Right lobe of liver (tissue), 4 donors: ENCODE measurements around the gene RBP2.

Source experiments
- CTCF ChIP-seq, 4 donors: fragments of 200-600 bp in 3 of 4; fragments of 450-650 bp in 1 of 4; IDR thresholded peaks; one replicate each; pipeline versions ENCODE4 v1.5.1 to v1.8.0; 2016 to 2022; ENCODE audit warnings: antibody characterized with exemption in 4 of 4, mild to moderate bottlenecking in 2 of 4
- POLR2A ChIP-seq: fragments of 450-650 bp; IDR thresholded peaks from one replicate; pipeline ENCODE4 v1.6.1; 2017; ENCODE audit warnings: antibody characterized with exemption, mild to moderate bottlenecking
- donor health status: DM: no; HTN: no; CAD: no.
- donor health status: DM: no; HTN: no; CAD: no.
- donor health status: DM: no; HTN: yes; CAD: no.

GRCh38 chr3:139519998-139520737 is 43.9 kb upstream of the RBP2 start:
- TF ChIP-seq CTCF (IDR thresholded peaks at IDR 0.05) (peak; percentile 20 to 51 (median 37)), POLR2A (no peak)
